Transverse colon (tissue), 4 donors: ENCODE results near the gene TLK1. TPM values are rescaled to one million over a fixed set of nuclear protein-coding genes. Genes with fewer than 3 reads are reported as not detected.
A peak's percentile ranks its signal among the peaks of the same experiment; 100 is the strongest.

ENCODE experiments used
- DNase-seq: peaks from one replicate; pipeline ENCODE4 v3.0.0-alpha.2; 2019
- H3K27ac ChIP-seq, 4 donors: fragments of 200-600 bp; sonication (generic); 2 replicates each; pipeline ENCODE4 v1.5.1; 2016 to 2018; ENCODE audit warnings: inconsistent platforms in 4 of 4
- H3K27me3 ChIP-seq: fragments of 200-600 bp; sonication (generic); 2 replicates; pipeline ENCODE4 v1.5.1; 2017; ENCODE audit warnings: inconsistent platforms
- H3K36me3 ChIP-seq, 4 donors: fragments of 200-600 bp; sonication (generic); 2 replicates each; pipeline ENCODE4 v1.5.1; 2017 to 2019; ENCODE audit warnings: inconsistent platforms in 4 of 4
- H3K4me1 ChIP-seq, 4 donors: fragments of 200-600 bp; sonication (generic); 2 replicates each; pipeline ENCODE4 v1.5.1; 2017 to 2020; ENCODE audit warnings: inconsistent platforms in 4 of 4
- H3K4me3 ChIP-seq, 4 donors: fragments of 200-600 bp; sonication (generic); 1 replicate in 1 of 4; 2 replicates in 3 of 4; pipeline versions ENCODE4 v1.5.1 to v1.6.1; 2017 to 2019; ENCODE audit warnings: inconsistent platforms in 4 of 4
- H3K9me3 ChIP-seq, 2 donors: fragments of 200-600 bp; sonication (generic); 2 replicates each; pipeline ENCODE4 v1.5.1; 2017 to 2019; ENCODE audit warnings: inconsistent platforms in 2 of 2
- EP300 ChIP-seq: sonication (generic); formaldehyde crosslinking; IDR thresholded peaks from one replicate; pipeline ENCODE4 v1.6.1; 2017; ENCODE audit warnings: antibody characterized with exemption, low read depth
- POLR2A ChIP-seq: fragments of 450-650 bp; IDR thresholded peaks from one replicate; pipeline ENCODE4 v1.6.1; 2016; ENCODE audit warnings: antibody characterized with exemption, mild to moderate bottlenecking, moderate library complexity
- POLR2AphosphoS5 ChIP-seq, 3 donors: sonication (generic); formaldehyde crosslinking; IDR thresholded peaks; one replicate each; pipeline ENCODE4 v1.6.1; 2016; ENCODE audit warnings: antibody characterized with exemption in 3 of 3
- WGBS, 2 donors: methylation state at CpG; one replicate each; pipeline ENCODE4 v1.1.5; 2018; ENCODE audit warnings: low coverage in 1 of 2; 5-methylcytosine and 5-hydroxymethylcytosine counted together
- in situ Hi-C, 4 donors: fragments of 200-750 bp; cut with MboI; loops; one replicate each; pipeline versions ENCODE4 v1.15.0 to v1.15.1; 2017; ENCODE audit warnings: low sequenced_read_pairs in 3 of 4, low pct_ligation_motif_present in 1 of 4, low pct_unique_long_range_greater_than_20kb in 1 of 4
- intact Hi-C: fragments of 100-400 bp; cut with DNase I; formaldehyde crosslinking; loops from one replicate; pipeline ENCODE4 v1.15.1; 2023; ENCODE audit warnings: low total_unique reads
- total RNA-seq, 4 donors: library from RNA; depleted of rRNA; stranded (reverse); fragments of >200 nt; gene quantifications; one replicate each; pipeline ENCODE4 v1.1.0, GENCODE V29; 2016
- TF ChIP-seq, protein P1 (sequence below), 5 experiments: fragments of 200-600 bp in 3 of 5; fragments of 450-650 bp in 2 of 5; sonication (generic) in 3 of 5; IDR thresholded peaks; 1 replicate in 2 of 5; 2 replicates in 3 of 5; pipeline ENCODE4 v1.5.1; 2016 to 2017; ENCODE audit warnings: antibody characterized with exemption in 5 of 5, inconsistent platforms in 3 of 5, mild to moderate bottlenecking in 2 of 5, moderate library complexity in 1 of 5

The TLK1 gene
- total RNA-seq, 4 donors from 2014 or later = 39.6 to 76.3 (median 53.2) TPM

DNA sequence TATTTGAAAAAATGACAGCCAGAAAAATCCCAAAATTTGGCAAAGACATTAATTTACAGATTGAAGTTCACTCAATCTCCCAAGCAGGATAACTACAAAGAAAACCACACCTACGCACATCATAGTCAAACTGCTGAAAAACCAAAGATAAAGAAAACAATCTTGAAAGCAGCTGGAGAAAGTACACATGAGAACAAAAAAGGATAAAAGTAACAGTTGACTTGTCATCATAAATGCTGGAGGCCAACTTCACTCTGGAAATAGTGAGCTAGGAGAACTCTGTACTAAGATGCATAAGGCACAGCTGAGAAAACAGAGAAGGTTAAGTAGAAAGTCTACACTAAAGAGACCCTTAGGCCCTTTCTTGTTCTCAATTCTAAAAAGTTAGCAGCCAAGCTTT is 73.1 kb downstream of the TLK1 start:
- TF ChIP-seq POLR2AphosphoS5 (IDR thresholded peaks at IDR 0.05) = no peak
- TF ChIP-seq, protein P1, sequence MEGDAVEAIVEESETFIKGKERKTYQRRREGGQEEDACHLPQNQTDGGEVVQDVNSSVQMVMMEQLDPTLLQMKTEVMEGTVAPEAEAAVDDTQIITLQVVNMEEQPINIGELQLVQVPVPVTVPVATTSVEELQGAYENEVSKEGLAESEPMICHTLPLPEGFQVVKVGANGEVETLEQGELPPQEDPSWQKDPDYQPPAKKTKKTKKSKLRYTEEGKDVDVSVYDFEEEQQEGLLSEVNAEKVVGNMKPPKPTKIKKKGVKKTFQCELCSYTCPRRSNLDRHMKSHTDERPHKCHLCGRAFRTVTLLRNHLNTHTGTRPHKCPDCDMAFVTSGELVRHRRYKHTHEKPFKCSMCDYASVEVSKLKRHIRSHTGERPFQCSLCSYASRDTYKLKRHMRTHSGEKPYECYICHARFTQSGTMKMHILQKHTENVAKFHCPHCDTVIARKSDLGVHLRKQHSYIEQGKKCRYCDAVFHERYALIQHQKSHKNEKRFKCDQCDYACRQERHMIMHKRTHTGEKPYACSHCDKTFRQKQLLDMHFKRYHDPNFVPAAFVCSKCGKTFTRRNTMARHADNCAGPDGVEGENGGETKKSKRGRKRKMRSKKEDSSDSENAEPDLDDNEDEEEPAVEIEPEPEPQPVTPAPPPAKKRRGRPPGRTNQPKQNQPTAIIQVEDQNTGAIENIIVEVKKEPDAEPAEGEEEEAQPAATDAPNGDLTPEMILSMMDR (IDR thresholded peaks at IDR 0.05) = no peak
- no peak for TF ChIP-seq POLR2A
- TF ChIP-seq EP300 = no peak
- Histone ChIP-seq H3K4me1 (peaks cover 2 to 38% (median 15%) of the 10 kb centered on the region in 4 donors), H3K27me3 (no peaks in the 10 kb centered on the region), H3K27ac (no peak overlapping the region), H3K9me3 (no peaks in the 10 kb centered on the region), H3K36me3 (no peaks in the 10 kb centered on the region), H3K4me3 (no peak overlapping the region)
- WGBS, 2 donors = 90 to 100% methylated on average over 1 of the region's 1 CpG
- intact Hi-C loops (no loop called here), in situ Hi-C loops (no loop called here)
- no peak for DNase-seq

DNA sequence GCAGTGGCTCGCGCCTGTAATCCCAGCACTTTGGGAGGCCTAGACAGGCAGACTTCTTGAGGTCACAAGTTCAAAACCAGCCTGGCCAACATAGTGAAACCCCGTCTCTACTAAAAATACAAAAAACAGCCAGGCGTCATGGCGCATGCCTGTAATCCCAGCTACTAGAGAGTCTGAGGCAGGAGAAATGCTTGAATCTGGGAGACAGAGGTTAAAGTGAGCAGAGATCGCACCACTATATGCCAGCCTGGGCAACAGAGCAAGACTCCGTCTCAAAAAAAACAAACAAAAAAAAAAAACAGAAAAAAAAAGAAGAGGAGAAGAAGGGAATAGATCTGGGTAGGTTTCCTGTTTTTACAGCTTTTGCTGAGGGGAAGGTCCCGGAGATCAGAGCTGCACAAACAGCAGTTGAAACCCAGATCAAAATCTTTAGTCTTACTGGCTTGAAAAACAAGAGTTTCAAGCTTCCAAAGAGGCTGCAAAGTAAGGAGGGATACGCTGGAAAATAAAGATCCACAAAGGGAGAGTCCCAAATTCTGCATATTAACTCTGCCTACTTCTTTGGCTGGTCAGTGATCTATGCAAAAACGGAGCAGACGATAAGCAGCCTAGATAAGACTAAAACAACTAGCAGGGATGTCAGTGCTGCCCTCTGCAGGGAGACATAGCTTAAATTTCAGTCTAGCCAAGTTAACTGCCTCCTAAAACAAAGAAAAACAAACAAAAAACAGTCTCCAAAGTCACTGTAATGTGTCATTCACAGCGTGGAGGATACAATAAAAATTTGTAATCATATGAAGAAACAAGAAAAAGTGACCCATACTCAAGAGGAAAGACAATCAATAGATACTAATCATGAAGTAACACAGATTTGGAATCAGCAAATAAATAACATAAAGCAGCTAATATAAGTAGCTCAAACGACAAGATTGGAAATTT is 74.1 kb downstream of the TLK1 start:
- peak; percentile 57 for DNase-seq
- H3K4me1 ChIP-seq = peaks cover 2 to 38% (median 15%) of the 10 kb centered on the region in 4 donors
- no peaks in the 10 kb centered on the region for H3K27me3 ChIP-seq
- no peak for TF ChIP-seq POLR2AphosphoS5 (IDR thresholded peaks at IDR 0.05)
- TF ChIP-seq, protein P1 (IDR thresholded peaks at IDR 0.05) = peak; percentile 37 to 50 (median 47)
- no peaks in the 10 kb centered on the region for H3K36me3 ChIP-seq
- H3K27ac ChIP-seq = no peak overlapping the region
- in situ Hi-C loops (no loop called here), intact Hi-C loops (no loop called here)
- WGBS, 2 donors = 59 to 64% methylated on average over 12 to 13 of the region's 13 CpGs
- H3K9me3 ChIP-seq = no peaks in the 10 kb centered on the region
- no peak overlapping the region for H3K4me3 ChIP-seq

DNA sequence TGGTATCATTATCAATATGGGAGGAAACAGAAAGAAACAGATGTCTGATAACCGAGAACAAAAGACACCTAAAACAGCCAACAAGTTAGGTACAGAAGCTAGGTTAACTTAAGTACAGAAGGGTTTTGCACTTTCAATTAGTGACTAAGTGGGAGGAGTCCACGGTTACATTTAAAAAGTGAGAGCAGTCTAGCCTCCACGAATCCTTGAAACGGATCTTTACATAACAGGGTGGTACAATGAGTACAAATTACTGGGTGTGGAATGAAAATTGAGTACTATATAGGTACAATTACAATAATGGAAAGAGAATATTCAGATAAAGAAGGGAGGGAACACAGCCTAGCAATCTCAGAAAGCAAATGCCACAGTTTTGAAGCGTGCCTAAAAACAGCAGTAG is 76.6 kb downstream of the TLK1 start:
- intact Hi-C loops (no loop called here), in situ Hi-C loops (no loop called here)
- Histone ChIP-seq H3K4me3 (no peak overlapping the region), H3K27me3 (no peaks in the 10 kb centered on the region), H3K9me3 (no peaks in the 10 kb centered on the region), H3K4me1 (peaks cover 0 to 38% (median 15%) of the 10 kb centered on the region in 4 donors), H3K36me3 (no peaks in the 10 kb centered on the region), H3K27ac (peak overlapping the region in 2 of 4 donors; percentile 32 to 42)
- 38 to 59% methylated on average over 5 of the region's 5 CpGs for WGBS, 2 donors
- TF ChIP-seq POLR2AphosphoS5 (IDR thresholded peaks at IDR 0.05) (no peak), POLR2A (no peak), EP300 (no peak)
- TF ChIP-seq, protein P1 (IDR thresholded peaks at IDR 0.05) = no peak
- DNase-seq = no peak

DNA sequence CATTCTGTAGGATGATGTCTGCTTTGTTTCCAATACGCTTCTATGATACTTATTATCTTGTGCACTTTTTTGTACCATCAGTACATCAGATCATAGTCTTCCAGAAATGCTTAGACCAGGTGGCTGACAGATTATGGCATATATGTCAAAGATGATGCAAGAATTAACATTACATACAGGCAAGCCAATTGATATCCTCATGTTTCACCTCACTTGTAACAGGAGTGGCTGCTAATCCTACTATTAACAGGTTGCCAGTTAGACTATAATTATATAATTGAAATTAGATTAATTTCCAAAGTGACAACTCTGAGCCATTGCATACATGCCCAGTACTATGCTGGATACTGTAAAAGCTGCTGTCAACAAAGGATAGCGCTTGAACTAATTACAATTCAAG is 77.2 kb downstream of the TLK1 start:
- Histone ChIP-seq H3K4me1 (peaks cover 0 to 38% (median 15%) of the 10 kb centered on the region in 4 donors), H3K27me3 (no peaks in the 10 kb centered on the region), H3K9me3 (no peaks in the 10 kb centered on the region), H3K4me3 (no peak overlapping the region), H3K36me3 (peaks cover 0 to under 1% (median 0%) of the 10 kb centered on the region in 4 donors), H3K27ac (no peak overlapping the region)
- 96 to 100% methylated on average over 2 of the region's 2 CpGs for WGBS, 2 donors
- DNase-seq = no peak
- in situ Hi-C loops (no loop called here), intact Hi-C loops (no loop called here)
- TF ChIP-seq POLR2A = no peak
- no peak for TF ChIP-seq POLR2AphosphoS5 (IDR thresholded peaks at IDR 0.05)
- TF ChIP-seq, protein P1 (IDR thresholded peaks at IDR 0.05) = no peak
- no peak for TF ChIP-seq EP300
